ENCODE data around the gene MRO. TPM values are rescaled to one million over a fixed set of nuclear protein-coding genes. Genes with fewer than 3 reads are reported as not detected.
"Not testable (repeated sequence)": the region's sequence is repeated elsewhere in the genome, so short reads cannot be mapped to it uniquely, and the experiment has no call there.

MRO gene
- total RNA-seq, 1 donor from 2014 or later = 5.3 TPM

DNA sequence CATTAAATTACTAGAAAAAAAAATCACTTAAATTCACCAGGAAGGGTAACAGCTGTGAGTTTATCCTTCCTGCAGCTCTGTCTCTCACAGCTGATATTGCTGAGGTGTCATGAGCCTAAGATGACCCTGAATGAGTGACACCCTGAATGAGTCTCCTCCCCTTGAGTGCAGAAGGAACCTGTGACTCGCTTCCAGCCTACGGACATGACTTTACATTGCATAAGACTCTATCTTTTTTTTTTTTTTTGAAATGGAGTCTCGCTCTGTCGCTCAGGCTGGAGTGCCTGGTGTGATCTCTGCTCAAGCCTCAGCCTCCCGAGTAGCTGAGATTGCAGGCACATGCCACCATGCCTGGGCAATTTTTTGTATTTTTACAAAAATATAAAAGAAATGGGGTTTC lies 14.1 kb downstream of the MRO start:
- DNase-seq = no peak
- intact Hi-C loops (cut with DNase I) = no loop called here
- no peak for ATAC-seq (ENCODE audit: poor library complexity)

DNA sequence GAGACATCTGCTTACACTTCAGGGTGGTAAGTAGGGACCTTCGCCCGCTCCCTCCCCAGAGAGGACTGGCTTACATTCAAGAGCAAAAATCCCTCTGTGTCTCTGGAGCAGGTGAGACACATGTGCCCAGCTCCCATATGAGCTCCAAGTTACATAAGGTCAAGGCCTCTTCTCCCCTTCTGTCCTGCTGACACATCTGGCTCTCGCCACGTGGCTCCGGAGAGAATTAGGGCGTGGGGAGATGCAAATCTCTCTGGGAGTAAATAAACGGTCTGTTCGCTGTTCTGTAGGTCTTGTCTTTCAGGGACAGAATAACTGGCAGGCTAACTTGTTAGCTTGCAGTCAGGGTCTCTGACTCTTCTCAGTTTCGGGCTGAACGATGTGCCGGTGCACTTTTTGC lies 16.2 kb downstream of the MRO start:
- no peak for DNase-seq
- ATAC-seq (ENCODE audit: poor library complexity) = no peak
- intact Hi-C loops (cut with DNase I) = no loop called here

DNA sequence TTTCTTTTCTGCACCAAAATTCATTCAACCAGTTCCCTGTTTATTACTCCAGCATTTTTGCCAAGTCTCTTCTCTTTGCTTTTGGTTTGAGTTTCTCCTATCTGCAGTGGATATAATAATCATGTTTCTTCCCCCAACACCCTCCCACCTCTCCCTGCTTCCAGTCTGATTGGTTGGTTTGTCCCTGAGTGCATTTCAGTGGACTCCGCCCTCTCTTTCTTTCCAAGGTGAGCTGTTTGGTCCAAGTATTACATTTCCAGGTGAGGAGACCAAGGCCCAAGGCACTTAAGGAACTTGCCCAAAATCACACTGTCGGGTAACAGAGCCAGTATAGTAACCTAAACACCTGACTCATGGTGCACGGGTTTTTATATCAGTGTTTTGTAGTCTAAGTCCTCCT lies 17.7 kb downstream of the MRO start:
- no peak for DNase-seq
- ATAC-seq (ENCODE audit: poor library complexity) = no peak
- intact Hi-C loops (cut with DNase I) = no loop called here

DNA sequence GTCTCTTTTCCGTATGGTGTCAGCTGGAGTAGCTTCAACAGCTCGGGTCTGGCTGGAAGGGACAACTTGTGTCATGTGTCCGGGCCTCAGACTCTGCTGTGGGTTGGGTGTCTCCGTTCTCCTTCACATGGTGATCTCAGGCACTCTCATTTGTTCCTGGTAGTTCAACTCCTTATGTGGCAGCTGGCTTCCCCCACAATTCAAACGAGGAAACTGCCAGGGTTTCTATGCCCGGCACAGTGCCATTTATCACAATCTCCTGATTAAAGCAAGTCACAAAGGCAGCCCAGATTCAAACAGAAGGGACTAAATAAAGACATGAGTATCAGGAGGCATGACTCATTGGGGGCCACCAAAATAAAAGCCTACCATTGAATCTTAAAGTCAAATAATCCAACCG lies 22.7 kb downstream of the MRO start:
- intact Hi-C loops (cut with DNase I) = no loop called here
- DNase-seq (no peak), ATAC-seq (ENCODE audit: poor library complexity) (peak; percentile 72)

DNA sequence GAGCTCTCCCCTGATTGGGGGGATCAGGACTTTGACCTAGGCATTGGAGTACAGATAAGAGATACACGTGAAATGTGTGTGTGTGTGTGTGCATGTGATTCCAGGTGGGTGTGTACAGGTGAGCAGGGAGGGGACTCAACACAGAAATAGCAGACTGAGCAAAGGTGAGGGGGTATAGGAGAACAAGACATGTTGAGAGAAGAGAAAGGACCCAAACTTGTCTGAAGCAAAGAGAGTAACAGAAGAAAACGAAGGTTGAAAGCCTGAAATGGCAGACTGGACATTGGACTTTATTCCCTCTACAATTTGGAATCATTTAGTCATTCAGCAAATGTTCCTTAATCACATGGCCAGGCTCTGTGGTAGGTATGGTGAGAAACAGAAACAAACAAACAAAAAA lies 23.3 kb downstream of the MRO start:
- intact Hi-C loops (cut with DNase I) = no loop called here
- DNase-seq (no peak), ATAC-seq (ENCODE audit: poor library complexity) (no peak)

DNA sequence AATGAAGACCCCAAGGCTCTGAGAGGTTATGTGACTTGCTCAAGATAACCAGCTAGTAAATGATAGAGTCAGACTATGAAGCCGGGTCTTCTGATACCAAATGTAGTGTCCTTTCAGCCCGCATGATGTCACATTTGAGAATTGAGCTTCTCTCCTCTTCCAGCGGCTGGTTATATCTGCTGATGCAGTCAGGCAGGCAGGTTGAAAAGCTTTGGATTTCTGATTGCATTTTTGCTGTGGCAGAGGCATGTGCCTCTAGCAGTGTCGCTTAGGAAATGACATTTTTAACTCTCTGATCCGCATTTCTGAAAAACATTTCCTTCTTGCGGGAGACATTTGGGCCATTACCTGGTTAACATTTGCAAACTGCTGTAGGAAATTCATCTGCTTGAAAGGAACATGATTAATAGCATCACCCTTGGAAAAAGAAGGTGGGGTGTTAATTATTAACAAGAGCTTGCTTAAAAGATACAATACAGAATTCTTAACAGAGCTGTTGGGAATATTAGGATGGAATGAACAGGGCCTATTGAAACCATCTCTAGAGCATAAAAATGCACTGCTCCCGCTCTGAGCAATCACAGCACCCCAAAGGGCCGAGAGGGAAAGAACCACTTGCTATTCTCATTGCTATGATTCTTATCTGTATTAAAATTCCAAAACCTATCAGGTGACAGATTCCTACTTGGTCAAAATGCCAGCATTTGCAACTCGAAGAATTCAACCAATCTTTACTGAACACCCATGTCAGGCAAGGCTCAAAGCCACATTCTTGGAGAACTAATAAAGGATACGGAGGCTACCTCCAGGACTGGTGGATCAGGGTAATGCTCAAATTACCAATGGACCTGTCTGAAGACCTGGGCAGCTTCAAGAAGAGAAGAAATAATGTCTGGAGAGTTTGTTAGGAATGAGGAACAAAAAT lies 25.9 kb downstream of the MRO start:
- ATAC-seq (ENCODE audit: poor library complexity) (no peak), DNase-seq (no peak)
- intact Hi-C loops (cut with DNase I) = no loop called here

DNA sequence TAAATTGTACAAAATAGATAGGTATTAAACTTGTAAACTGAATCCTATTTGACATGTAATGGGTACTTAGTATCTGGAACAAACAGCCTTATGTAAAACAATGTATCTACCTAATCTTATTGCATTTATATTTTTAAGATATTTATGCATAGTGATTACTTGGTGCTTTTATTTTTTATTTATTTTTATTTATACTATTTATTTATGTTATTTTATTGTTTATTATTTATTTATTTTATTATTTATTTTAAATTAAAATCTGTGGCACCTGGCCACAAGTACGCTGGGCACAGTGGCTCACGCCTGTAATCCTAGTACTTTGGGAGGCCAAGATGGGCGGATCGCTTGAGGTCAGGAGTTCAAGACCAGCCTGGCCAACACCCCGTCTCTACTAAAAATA lies 26.9 kb downstream of the MRO start:
- intact Hi-C loops (cut with DNase I) = no loop called here
- ATAC-seq (ENCODE audit: poor library complexity) = no peak

DNA sequence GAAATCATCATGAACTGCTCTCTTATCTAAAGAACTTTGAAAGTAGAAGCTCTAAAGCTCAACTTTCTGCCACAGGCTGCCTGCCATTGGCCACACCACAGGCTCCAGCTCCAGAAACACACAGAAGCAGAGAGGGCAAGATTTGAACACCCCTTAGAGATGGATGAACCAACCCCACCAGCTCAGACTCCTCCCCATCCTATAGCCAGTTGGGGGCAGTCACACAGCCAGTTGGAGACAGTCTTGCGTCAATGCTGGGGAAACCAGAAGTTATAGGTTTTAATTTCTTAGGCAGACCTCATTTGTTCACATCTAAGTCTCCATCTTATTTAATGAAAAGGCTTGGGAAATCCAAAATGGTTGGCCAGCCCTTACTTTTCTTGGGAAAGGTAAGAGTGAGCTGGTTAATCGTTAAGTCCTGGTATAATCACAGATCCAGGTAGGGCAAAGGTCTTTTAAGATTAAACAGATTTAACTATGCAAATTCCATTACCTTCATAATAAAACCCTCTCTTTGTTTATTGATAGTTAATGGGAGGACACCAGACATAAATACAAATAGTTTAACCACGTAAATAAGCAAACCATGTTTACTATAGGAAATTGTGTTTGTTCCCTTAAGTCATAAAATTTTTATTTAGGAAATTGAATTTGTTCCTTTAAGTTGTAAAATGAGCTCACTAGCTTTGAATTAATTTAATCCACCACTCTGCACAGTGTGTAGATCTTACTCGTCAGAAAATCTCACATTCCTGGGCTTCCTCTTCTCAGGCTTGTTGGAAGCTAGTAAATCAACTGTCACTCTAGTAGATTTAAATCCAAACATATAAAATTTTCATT lies 28.0 kb downstream of the MRO start:
- DNase-seq = no peak
- intact Hi-C loops (cut with DNase I) = no loop called here
- no peak for ATAC-seq (ENCODE audit: poor library complexity)

More for the DNA sequence above, 26.9 kb downstream of the MRO start:
- no peak for DNase-seq

DNA sequence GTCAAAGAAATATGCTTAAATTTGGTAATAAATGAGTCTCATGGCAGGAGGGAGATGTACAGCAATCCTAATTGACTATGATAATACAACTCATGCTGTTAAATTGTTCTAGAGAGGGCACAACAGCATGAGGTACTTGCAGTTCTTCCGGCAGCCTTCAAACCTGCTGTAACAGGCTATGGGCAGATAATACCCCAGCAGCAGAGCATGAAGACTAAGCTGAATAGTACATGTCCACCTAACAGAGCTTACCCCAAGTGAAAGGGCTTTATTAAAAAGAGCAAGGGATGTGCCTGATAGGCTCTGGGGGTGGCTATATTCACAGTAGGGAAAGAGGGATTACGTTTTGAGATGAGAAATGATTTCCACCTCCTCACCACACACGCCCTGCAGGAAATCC lies 28.9 kb downstream of the MRO start:
- intact Hi-C loops (cut with DNase I) = no loop called here
- DNase-seq (no peak), ATAC-seq (ENCODE audit: poor library complexity) (no peak)

DNA sequence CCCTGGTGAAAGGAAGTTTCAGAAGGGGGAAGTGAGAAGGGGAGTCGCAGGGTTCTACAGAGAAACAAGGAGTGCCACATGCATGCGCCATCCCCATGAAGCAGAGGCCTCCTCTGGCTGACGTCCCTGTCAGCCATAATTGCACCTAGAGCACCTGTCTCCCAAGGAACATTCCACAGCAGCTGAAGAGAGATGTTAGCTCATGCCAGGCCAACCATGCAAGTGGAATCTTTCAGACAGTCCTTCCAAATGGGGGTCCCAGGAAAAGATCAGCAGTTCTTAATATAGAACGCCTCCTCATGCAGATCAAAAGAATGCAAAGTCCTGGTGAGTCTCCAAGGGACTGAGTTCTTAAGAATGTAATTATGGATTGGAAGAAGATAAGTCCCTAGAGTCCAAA lies 29.6 kb downstream of the MRO start:
- ATAC-seq (ENCODE audit: poor library complexity) (no peak), DNase-seq (no peak)
- intact Hi-C loops (cut with DNase I) = no loop called here

DNA sequence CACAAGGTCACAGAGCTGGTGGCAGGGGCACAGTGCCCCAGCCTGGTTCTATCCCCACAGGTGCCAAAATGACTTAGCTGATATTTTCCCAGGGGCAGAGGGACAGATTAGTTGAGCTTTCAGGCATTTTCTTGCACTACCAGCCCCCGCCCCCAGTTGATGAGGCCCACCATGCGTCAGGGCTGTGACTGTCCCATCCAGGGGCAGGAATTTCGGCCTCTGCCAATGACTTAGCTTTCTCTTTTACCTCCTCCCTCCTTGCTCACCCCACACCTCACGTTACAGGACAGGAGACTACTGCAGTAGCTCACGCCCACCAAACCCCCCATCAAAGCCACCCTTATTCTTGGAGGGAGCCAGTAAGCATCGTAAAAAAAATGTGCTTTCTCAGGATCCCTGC lies 31.5 kb downstream of the MRO start:
- intact Hi-C loops (cut with DNase I) = no loop called here
- ATAC-seq (ENCODE audit: poor library complexity) (no peak), DNase-seq (no peak)

DNA sequence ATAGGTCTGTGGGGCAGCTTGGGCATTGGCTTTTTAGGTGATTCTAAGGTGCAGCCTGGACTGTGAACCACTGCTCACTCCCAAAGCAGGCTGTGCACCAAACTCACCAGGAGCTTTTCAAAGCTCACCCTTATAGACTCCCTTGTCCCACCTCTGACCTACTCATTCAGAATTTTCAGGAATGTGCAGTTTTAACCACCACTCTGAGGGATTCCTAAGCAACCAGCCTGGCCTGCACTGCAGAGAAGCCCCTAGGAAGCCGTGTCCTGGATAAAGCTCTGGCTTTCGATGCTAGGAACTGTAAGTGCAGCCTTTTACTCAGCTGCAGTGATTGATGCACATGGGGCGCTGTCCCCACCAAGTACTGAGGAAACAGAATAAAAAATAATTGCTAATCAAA lies 33.0 kb downstream of the MRO start:
- ATAC-seq (ENCODE audit: poor library complexity) (no peak), DNase-seq (no peak)
- intact Hi-C loops (cut with DNase I) = no loop called here

DNA sequence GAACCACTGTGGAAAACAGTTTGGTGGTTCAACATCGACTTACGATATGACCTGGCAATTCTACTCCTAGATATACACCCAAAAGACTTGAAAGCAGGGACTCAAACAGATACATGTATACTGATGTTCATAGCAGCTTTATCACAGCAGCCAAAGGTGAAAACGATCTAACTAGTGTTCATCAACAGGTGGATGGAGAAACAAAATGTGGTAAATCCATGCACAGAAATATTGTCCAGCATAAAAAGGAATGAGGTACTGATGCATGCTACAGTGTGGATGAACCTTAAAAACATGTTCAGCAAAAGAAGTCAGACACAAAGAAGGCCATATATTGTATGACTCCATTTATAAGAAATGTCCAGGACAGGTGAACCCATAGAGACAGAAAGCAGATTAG lies 36.3 kb downstream of the MRO start:
- intact Hi-C loops (cut with DNase I) = no loop called here

DNA sequence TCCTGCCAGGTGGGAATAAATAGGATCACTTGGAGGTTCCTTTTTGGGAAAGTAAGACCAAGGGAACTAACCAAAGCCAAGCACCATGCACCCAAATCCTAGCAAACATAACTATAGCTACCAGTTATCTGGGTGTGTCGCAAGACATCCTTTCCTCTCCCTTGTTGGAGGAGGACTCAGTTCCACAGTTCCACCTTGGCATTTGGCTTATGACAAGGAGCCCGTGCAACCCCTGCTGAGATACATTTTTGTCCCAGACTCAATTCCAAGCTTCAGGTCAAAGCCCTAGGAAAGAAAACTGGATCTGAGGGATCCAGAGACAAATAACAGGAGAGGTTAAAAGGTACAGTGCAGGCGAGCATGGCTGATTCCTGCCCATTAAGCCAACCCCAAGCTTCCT lies 40.8 kb downstream of the MRO start:
- intact Hi-C loops (cut with DNase I); ATAC-seq (ENCODE audit: poor library complexity); DNase-seq: not testable (repeated sequence)

More for the DNA sequence above, 36.3 kb downstream of the MRO start:
- no peak for ATAC-seq (ENCODE audit: poor library complexity)
- DNase-seq = no peak

DNA sequence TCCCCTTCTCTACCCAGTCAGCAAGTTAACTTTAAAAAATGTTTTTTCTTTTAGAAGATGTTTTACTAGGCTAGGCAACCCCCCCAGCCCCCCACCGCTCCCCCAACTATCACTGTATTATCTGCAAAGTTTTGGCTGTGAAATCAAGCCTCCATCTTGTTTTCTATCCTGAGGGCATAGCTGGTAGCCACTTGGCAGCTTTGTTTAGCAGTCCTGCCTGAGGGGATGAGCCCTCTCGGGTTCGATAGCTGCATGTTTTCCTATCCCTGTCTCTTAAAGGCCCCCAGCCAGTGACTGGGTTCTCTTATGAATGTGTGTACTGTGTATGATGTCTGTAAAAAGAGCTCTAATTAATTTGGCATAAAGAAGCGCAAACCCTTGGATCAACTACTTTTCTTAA lies 43.4 kb downstream of the MRO start:
- DNase-seq = no peak
- intact Hi-C loops (cut with DNase I) = no loop called here
- no peak for ATAC-seq (ENCODE audit: poor library complexity)

DNA sequence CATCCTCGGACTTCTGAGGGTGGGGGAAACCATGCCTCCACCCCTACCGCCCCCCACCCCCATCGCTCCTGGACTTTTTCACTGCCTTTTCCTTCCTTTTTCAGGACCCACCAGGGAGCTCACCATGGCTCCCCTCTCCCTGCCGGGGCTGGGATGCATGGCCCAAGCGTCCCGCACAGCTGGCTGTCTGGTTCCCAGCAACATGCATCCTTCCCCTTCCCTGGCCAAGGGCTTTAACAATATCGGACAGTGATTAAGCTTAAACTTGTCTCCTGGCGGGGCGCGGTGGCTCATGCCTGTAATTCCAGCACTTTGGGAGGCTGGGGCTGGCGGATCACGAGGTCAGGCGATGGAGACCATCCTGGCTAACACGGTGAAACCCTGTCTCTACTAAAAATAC lies 44.1 kb downstream of the MRO start:
- intact Hi-C loops (cut with DNase I) = no loop called here
- ATAC-seq (ENCODE audit: poor library complexity) (no peak), DNase-seq (no peak)

DNA sequence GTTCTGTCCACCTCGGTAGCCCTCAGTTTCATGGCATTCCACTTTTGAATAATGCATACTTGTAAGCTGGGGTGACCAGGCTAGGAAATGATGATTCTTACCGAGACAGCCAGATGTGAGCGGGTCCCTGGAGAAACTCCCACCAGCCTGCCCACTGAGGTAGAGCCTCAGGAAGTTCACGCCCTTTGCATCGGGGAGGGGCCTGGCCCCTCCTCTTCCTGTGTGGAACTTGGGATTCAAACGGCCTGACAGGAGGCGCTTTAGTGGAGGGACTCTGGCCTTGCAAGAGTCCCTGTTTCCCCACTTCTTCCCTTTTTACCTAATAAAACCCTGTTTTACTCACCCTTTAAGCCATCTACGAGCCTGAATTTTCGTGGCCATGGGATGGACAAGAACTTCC lies 44.6 kb downstream of the MRO start:
- intact Hi-C loops (cut with DNase I) = no loop called here
- DNase-seq (no peak), ATAC-seq (ENCODE audit: poor library complexity) (no peak)

DNA sequence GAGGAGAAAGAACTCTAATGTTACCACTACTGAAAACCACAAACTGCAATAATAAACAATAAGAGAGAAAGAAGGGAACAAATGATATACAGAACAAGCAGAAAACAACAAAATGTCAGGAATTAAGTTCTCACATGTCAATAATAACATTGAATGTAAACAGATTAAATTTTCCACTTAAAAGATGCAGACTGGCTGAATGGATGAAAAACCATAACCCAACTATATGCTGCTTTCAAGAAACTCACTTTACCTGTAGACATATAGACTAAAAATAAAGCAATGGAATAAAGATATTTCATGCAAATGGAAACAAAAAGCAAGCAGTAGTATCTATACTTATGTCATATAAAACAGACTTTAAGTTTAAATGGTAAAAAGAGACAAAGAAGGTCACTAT lies 50.4 kb downstream of the MRO start:
- intact Hi-C loops (cut with DNase I) = no loop called here
- ATAC-seq (ENCODE audit: poor library complexity) = no peak
- no peak for DNase-seq

DNA sequence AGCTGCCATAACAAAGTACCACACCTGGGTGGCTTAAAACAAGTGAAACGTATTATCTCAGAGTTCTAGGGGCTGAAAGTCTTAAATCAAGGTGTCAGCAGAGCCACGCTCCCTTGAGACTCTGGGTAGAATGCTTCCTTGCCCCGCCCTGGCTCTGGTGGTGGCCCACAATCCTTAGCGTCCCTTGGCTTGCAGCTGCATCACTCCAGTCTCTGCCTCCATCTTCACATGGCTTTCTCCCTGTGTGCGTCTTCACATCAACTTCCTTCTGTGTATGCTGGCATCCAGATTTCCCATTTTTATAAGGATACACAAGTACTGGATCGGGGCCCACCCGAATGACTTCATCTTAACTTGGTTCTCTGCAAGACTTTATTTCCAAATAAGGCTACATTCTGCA lies 62.5 kb downstream of the MRO start:
- ATAC-seq (ENCODE audit: poor library complexity) (no peak), DNase-seq (no peak)
- intact Hi-C loops (cut with DNase I) = no loop called here

DNA sequence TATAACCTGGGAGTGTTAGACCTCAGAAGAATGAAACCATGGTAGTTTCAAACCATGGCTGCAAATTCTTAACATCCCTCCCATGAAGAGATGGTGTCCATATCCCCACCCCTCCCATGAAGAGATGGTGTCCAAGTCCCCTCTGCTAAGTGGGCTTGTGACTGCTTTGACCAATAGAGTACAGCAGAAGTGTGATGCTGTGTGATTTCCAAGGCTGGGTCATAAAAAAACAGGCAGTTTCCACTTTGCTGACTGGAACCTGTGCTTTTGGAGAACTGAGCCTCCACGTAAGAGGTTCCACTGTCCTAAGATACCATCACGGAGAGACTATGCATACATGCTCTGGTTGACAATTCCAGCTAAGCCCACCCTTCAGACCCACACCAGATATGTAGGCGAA lies 65.5 kb downstream of the MRO start:
- ATAC-seq (ENCODE audit: poor library complexity) (no peak), DNase-seq (no peak)
- intact Hi-C loops (cut with DNase I) = no loop called here

Data from Right ventricle myocardium superior (tissue), 1 donor.